Progenitor cell of endocrine pancreas (in vitro differentiated cells): ENCODE data around the gene ASAH2. TPM values are rescaled to one million over a fixed set of nuclear protein-coding genes. Genes with fewer than 3 reads are reported as not detected.

Experiments used
- DNase-seq: peaks from one replicate; pipeline ENCODE4 v3.0.0; 2021; ENCODE audit warnings: low spot score; ENCODE audit not compliant: unreplicated experiment
- H3K27ac Mint-ChIP-seq: 2 replicates; pipeline ENCODE4 v1.8.0; 2021; ENCODE audit warnings: mild to moderate bottlenecking, moderate library complexity, mixed read lengths
- H3K27me3 Mint-ChIP-seq: 2 replicates; pipeline ENCODE4 v1.8.0; 2021; ENCODE audit warnings: mixed read lengths
- H3K36me3 Mint-ChIP-seq: 2 replicates; pipeline ENCODE4 v1.8.0; 2022; ENCODE audit warnings: mixed read lengths; ENCODE audit not compliant: insufficient read depth
- H3K4me1 Mint-ChIP-seq: 2 replicates; pipeline ENCODE4 v1.8.0; 2021; ENCODE audit warnings: low read depth, mixed read lengths
- H3K4me3 Mint-ChIP-seq: 2 replicates; pipeline ENCODE4 v1.8.0; 2021; ENCODE audit warnings: low read depth, mild to moderate bottlenecking, moderate library complexity, mixed read lengths
- H3K9me3 Mint-ChIP-seq: 2 replicates; pipeline ENCODE4 v1.8.0; 2021; ENCODE audit warnings: low read depth, mixed read lengths
- long read RNA-seq: library from polyadenylated mRNA; unstranded; transcript quantifications from one replicate; pipeline ENCODE4 v2.0.0, GENCODE V29; 2020
- total RNA-seq: library from RNA; stranded (reverse); gene quantifications from 2 replicates; pipeline ENCODE4 v1.2.1, GENCODE V29; 2021
- TF ChIP-seq, protein P1 (sequence below): fragments of 200-600 bp; sonication (generic); IDR thresholded peaks from one replicate; pipeline ENCODE4 v1.5.0; 2021; ENCODE audit warnings: antibody characterized with exemption, mild to moderate bottlenecking; ENCODE audit not compliant: unreplicated experiment

The ASAH2 gene
- total RNA-seq: 6.1 and 6.6 TPM in 2 replicates
- long read RNA-seq: 0 reads

- Mint-ChIP-seq H3K27me3 (peaks cover 40% of the 10 kb centered on the region), H3K4me1 (peaks cover 15% of the 10 kb centered on the region), H3K9me3 (no peaks in the 10 kb centered on the region), H3K36me3 (no peaks in the 10 kb centered on the region), H3K4me3 (no peak within 1 kb of the TSS), H3K27ac (no peak within 1 kb of the TSS)
- no peak for DNase-seq
- TF ChIP-seq, protein P1, sequence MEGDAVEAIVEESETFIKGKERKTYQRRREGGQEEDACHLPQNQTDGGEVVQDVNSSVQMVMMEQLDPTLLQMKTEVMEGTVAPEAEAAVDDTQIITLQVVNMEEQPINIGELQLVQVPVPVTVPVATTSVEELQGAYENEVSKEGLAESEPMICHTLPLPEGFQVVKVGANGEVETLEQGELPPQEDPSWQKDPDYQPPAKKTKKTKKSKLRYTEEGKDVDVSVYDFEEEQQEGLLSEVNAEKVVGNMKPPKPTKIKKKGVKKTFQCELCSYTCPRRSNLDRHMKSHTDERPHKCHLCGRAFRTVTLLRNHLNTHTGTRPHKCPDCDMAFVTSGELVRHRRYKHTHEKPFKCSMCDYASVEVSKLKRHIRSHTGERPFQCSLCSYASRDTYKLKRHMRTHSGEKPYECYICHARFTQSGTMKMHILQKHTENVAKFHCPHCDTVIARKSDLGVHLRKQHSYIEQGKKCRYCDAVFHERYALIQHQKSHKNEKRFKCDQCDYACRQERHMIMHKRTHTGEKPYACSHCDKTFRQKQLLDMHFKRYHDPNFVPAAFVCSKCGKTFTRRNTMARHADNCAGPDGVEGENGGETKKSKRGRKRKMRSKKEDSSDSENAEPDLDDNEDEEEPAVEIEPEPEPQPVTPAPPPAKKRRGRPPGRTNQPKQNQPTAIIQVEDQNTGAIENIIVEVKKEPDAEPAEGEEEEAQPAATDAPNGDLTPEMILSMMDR: no peak
Observed at GRCh38 chr10:50251394-50251793, at the start of gene ASAH2. Gene ASAH2, minus strand, starts transcription at chr10:50251516. Its CDS starts 2,906 bp downstream, at chr10:50248610.

DNA sequence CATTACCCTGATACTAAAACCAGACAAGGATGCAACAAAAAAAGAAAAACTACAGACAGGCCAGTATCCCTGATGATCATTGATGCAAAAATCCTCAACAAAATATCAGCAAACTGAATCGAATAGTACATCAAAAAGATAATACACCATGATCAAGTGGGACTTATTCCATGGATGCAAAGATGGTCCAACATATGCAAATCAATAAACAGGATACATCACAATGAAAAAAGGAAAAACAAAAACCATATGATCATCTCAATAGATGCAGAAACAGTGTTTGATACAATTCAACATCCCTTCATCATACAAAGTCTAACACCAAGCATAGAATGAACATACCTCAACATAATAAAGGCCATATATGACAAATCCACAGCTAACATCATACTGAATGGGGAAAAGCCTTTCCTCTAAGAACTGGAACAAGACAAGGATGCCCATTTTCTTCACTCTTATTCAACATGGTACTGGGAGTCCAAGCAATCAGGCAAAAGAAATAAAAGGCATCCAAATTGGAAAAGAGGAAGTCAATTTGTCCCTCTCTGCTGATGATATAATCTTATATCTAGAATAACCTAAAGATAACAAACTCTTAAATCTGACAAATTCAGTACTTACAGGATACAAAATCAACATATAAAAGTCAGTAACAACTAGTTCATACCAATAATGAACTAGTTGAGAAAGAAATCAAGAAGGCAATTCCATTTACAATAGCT is 48.8 kb upstream of the ASAH2 start:
- H3K9me3 Mint-ChIP-seq: peaks cover 18% of the 10 kb centered on the region

GRCh38 chr10:50295367-50295766 is 44.1 kb upstream of the ASAH2 start:
- peaks cover 18% of the 10 kb centered on the region for H3K9me3 Mint-ChIP-seq
- H3K36me3 Mint-ChIP-seq: no peaks in the 10 kb centered on the region
- no peak for DNase-seq
- H3K4me3 Mint-ChIP-seq: no peak overlapping the region
- H3K4me1 Mint-ChIP-seq: no peaks in the 10 kb centered on the region
- H3K27ac Mint-ChIP-seq: no peak overlapping the region
- no peaks in the 10 kb centered on the region for H3K27me3 Mint-ChIP-seq
- TF ChIP-seq, protein P1: no peak

More for the DNA sequence above, 48.8 kb upstream of the ASAH2 start:
- no peak overlapping the region for H3K27ac Mint-ChIP-seq
- no peaks in the 10 kb centered on the region for H3K27me3 Mint-ChIP-seq
- DNase-seq: no peak
- TF ChIP-seq, protein P1: no peak
- H3K4me1 Mint-ChIP-seq: no peaks in the 10 kb centered on the region
- no peaks in the 10 kb centered on the region for H3K36me3 Mint-ChIP-seq
- H3K4me3 Mint-ChIP-seq: no peak overlapping the region

- TF ChIP-seq, protein P1: no peak
- Mint-ChIP-seq H3K27ac (no peak overlapping the region), H3K27me3 (no peaks in the 10 kb centered on the region), H3K4me3 (no peak overlapping the region), H3K4me1 (no peaks in the 10 kb centered on the region), H3K36me3 (no peaks in the 10 kb centered on the region), H3K9me3 (peaks cover 15% of the 10 kb centered on the region)
- DNase-seq: no peak
Observed at GRCh38 chr10:50294582-50294981, 43.3 kb upstream of the ASAH2 start.

GRCh38 chr10:50293513-50294313 is 42.4 kb upstream of the ASAH2 start:
- Mint-ChIP-seq H3K27ac (no peak overlapping the region), H3K4me3 (no peak overlapping the region), H3K9me3 (peaks cover 8% of the 10 kb centered on the region), H3K36me3 (no peaks in the 10 kb centered on the region), H3K27me3 (no peaks in the 10 kb centered on the region), H3K4me1 (no peaks in the 10 kb centered on the region)
- no peak for DNase-seq
- TF ChIP-seq, protein P1: no peak
